ENCODE measurements around the gene AHNAK2.

DNA sequence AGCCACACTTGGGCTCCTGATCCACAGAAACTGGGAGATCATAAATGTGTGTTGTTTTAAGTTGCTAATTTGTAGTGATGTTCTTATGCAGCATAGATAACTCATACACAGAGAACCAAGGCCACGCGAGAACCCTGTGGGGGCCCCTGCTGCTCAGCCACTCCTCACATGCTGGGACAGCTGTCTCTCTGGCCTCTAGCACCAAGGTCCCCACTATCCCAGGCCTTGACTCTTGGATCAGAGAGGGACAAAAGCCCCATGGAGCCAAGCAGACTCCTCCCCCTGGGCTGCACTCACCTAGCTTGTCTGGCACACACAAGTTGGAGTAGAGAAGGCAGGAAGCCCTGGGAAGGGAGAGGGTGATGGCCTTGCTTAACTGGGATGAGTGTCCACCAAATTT is 42.2 kb downstream of the AHNAK2 start:
- TF ChIP-seq CTCF (IDR thresholded peaks at IDR 0.05; ENCODE audit: insufficient read depth, low read length): no peak
- TF ChIP-seq, protein P1, sequence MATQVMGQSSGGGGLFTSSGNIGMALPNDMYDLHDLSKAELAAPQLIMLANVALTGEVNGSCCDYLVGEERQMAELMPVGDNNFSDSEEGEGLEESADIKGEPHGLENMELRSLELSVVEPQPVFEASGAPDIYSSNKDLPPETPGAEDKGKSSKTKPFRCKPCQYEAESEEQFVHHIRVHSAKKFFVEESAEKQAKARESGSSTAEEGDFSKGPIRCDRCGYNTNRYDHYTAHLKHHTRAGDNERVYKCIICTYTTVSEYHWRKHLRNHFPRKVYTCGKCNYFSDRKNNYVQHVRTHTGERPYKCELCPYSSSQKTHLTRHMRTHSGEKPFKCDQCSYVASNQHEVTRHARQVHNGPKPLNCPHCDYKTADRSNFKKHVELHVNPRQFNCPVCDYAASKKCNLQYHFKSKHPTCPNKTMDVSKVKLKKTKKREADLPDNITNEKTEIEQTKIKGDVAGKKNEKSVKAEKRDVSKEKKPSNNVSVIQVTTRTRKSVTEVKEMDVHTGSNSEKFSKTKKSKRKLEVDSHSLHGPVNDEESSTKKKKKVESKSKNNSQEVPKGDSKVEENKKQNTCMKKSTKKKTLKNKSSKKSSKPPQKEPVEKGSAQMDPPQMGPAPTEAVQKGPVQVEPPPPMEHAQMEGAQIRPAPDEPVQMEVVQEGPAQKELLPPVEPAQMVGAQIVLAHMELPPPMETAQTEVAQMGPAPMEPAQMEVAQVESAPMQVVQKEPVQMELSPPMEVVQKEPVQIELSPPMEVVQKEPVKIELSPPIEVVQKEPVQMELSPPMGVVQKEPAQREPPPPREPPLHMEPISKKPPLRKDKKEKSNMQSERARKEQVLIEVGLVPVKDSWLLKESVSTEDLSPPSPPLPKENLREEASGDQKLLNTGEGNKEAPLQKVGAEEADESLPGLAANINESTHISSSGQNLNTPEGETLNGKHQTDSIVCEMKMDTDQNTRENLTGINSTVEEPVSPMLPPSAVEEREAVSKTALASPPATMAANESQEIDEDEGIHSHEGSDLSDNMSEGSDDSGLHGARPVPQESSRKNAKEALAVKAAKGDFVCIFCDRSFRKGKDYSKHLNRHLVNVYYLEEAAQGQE (IDR thresholded peaks at IDR 0.05; ENCODE audit: insufficient replicate concordance, low read depth): no peak

Data from HL-60 (cell line).